Fibroblast of mammary gland (primary cell): ENCODE measurements around the gene DPF3.

Experiments used
- DNase-seq: peaks from one replicate; pipeline ENCODE4 v3.0.0-alpha.2; 2010; ENCODE audit warnings: low read depth
- H3K4me3 ChIP-seq: 2 replicates; pipeline ENCODE4 v1.5.1; 2011; ENCODE audit warnings: low read depth, mild to moderate bottlenecking, low read length, moderate library complexity; ENCODE audit not compliant: control insufficient read depth
- TF ChIP-seq, protein P1 (sequence below): conservative IDR thresholded peaks from 2 replicates; pipeline ENCODE4 v1.5.1; 2011; ENCODE audit warnings: low read depth, low read length, inconsistent platforms; ENCODE audit not compliant: control insufficient read depth, insufficient read depth

The DPF3 gene

DNA sequence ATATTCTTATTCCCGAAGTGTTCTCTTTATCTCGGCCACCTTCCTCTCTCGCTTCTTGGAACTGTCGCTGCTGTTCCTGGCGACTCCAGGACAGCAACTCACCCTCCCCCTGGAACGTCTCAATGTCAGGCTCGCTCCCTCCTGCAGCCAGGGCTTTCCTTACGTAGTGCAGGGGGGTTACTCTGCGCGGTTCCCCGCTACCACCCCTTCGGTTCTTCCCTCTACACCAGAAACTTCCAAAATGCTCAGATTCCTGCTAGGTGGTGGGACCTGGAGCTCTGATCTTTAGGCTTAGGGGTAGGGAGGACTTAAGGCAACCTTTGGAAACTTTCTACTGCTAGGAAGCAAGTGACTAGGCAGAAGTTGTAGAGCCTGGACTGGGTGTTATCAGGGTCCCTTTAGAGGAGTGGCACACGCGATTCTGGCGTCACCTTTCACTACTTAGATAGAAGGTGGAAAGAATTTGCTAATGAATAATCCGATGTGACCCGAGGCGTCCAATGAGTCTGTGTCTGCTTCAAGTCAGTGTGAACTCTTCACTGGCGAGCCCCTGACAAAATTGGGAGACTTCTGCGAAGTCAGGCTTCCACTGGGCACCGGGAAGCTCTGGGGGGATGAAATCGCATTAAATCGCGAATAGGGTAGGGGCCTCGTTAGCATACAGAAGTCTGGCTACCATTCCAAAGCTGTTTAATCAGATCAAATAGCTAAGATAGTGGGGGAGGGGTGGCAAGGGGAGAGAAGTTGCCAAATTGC lies 900 bp upstream of the DPF3 start:
- no peak for DNase-seq
- peak overlapping the region; percentile 86 for H3K4me3 ChIP-seq
- TF ChIP-seq, protein P1, sequence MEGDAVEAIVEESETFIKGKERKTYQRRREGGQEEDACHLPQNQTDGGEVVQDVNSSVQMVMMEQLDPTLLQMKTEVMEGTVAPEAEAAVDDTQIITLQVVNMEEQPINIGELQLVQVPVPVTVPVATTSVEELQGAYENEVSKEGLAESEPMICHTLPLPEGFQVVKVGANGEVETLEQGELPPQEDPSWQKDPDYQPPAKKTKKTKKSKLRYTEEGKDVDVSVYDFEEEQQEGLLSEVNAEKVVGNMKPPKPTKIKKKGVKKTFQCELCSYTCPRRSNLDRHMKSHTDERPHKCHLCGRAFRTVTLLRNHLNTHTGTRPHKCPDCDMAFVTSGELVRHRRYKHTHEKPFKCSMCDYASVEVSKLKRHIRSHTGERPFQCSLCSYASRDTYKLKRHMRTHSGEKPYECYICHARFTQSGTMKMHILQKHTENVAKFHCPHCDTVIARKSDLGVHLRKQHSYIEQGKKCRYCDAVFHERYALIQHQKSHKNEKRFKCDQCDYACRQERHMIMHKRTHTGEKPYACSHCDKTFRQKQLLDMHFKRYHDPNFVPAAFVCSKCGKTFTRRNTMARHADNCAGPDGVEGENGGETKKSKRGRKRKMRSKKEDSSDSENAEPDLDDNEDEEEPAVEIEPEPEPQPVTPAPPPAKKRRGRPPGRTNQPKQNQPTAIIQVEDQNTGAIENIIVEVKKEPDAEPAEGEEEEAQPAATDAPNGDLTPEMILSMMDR = no peak

DNA sequence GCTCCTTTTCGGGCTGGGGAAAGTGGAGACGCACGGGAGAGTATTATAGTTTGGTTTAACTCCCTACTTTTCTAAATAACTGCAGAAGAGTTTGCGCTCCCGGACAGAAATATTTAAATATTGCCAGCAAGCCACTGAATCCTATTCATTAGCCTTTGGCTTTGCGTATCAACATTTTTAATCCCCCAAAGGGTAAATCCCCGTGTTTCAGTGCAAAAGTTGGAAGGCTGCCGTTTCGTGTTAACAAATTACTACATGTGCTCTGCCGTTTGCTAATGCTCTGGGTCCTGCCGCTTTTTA lies 372 bp upstream of the DPF3 start:
- TF ChIP-seq, protein P1 = no peak
- H3K4me3 ChIP-seq = peak overlapping the region; percentile 86
- DNase-seq = no peak

- DNase-seq = no peak
- TF ChIP-seq, protein P1 = no peak
- H3K4me3 ChIP-seq = peak overlapping the region; percentile 86
Observed at GRCh38 chr14:72892879-72893635, 844 bp downstream of the DPF3 start.

DNA sequence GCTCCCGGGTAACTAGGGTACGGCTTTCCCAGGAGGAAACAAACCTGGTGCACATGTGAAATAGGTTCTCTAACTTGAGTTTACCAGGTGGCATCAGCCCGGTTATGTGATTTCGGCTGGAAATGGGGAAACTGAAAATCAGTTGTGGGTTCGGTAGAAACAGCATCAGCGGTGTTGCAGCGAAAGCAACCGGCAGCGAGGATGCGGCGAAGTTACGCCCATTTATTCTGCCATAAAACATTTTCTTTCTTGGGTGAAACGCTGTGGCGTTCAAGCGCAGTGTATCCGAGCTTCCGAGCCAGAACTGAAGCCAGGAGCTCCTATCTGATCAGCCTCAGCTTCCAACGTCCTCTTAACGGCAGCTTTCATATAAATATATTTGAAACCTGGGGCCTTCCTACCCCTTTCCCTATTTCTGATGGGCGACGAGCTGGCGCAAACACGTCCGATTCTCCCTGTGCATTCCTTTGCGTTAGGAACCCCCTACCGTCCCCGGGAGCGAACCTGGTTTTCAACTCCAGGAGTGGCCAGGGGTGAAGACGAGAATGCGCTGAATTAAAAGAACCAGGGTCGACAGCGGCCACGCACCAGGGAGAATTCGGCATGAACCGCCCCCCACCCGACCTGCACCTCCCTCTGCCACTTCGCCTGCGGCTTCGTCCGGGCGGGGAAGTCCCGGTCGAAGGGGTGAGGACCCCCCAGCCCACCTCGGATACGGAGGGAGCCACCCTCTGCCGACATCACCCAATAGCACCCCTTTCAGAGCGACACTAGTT lies 1.6 kb downstream of the DPF3 start:
- TF ChIP-seq, protein P1 = no peak
- peak overlapping the region; percentile 86 for H3K4me3 ChIP-seq

DNA sequence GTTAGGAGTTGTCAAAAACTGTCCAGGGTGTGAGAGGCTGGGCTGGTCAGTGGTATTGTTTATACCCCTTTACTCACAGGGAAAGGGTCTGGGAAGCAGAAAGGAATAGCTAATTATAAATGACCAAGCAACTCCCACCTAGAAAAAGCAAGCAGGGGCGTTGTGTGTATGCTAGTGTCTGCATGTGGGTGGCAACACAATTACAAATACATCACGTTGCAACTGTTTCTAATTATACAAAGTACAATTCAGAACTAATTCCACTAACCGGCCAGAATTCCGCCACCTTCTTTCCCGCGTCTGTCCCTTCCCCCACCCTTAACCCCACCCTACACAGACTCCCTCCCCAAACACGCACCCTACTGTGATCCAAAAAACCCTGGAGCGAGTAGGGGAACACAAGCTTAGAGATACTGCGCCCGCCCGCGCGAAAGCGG lies 2.2 kb downstream of the DPF3 start:
- DNase-seq = no peak
- TF ChIP-seq, protein P1 = no peak
- peak overlapping the region; percentile 86 for H3K4me3 ChIP-seq

More for the DNA sequence above, 1.6 kb downstream of the DPF3 start:
- DNase-seq = peak; percentile 36

- TF ChIP-seq, protein P1 = no peak
- no peak overlapping the region for H3K4me3 ChIP-seq
- DNase-seq = no peak
Observed at GRCh38 chr14:72889366-72889765, 4.5 kb downstream of the DPF3 start.
